ENCODE results near the gene ULK2.
"Not testable (repeated sequence)": the region's sequence is repeated elsewhere in the genome, so short reads cannot be mapped to it uniquely, and the experiment has no call there.

The ULK2 gene

DNA sequence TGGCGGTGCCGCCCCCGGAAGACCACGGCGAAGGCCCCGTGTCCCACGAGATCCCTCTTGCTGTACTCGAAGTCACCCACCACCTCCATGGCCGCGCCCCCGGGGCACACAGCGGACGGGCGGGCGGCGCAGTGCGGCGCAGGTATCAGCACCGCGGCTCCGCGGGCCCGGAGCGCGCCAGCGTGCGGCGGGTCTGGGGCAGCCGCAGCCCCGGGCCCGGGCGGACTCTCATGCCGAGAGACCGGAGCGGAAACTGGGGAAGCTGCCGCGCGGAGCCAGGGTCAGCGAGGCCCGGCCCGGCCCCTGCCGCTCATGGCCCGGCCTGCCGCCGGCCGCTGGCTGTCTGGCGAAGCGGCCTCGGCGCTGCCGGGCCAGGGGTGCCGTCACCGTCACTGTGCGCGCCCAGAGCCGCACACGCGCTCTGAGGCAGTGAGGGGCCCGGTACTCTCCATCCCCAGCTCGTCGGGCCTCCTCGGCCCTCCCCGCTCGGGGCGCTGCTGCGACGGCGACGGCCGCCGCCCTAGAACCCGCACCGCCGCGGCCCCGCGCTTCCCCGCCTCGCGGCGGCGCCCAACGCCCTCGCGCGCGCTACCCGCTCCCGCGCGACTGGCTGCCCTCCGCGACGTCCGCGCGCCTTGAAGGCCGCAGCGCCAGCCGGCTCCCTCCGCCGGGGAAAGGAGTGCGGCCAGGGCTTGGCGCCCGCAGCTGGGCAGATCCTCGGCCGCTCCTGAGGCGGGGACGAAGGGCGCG is at the start of gene ULK2:
Gene ULK2, minus strand, starts transcription at position 608 of the 750 bp plus-strand sequence. Its CDS starts 519 bp downstream, at position 89.
- DNase-seq (ENCODE audit: low read depth in 2 of 2): peak; percentile 40 to 44

DNA sequence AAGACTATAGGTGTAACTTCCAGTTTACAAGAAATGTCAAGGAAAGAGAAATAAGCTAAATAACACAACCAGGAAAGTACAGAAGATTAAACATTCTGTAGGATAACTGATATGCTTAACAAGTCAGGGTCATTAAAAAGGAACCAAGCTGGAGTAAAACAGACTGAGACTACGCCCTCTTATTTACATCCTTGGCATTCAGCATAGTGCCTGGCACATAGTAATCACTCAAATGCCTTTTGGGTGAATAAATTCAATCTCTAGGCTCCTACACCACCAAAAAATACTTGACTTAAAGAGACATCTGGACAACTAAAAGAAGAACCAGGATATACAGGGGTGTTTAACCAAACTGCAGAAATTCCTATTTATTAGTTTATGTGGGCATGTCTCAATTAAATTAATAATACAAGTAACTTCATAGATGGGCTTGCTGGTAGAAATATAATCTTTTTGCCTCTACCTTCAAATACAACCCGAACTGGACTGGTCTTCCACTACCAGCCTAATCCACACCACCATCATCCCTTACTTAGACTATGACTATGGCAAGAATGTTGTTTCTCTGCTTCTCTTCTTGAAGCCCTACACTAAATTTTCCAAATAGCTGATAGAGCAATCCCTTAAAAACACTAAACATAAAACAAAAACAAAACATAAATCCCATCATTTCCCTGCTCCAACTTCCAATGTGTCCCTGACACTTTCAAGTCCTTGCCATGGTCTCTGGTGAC is 47.7 kb upstream of the ULK2 start:
- DNase-seq (ENCODE audit: low read depth in 2 of 2): no peak

DNA sequence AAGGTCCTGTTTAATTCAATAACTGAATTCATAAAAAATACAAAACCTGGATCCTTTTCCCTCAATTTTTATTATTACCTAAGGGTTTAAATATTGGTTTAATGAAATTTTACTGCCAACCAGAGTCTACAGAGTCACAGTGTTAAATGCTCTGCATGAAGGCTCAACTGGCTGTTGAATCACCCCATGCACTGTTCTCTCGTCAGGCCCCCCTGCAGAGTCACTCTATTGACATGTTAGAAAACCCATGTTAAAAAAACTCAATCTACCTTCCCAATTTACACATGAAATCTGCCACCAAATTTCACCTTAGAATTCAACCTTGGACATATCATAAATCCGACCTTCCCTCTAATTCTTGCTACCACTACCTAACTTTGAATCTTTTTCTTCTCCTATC is 43.3 kb upstream of the ULK2 start:
- DNase-seq (ENCODE audit: low read depth in 2 of 2): no peak

DNA sequence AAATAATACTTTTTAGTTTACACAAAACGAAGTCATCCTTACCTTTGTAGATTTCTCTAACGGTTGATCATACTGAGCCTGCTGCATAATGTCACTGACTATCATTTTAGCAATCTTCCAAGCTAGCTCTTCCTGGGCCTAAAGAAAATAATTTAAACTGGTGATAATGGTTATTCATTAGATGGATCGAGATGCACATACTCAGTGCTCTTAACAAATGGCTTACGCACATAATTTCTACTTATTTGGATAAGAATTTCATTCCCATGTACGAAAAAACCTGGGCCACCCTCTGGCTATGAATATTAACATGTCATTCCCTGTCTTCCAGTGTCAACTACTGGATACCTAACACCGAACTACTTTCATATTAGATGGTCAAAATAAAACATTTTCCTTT is 41.4 kb upstream of the ULK2 start:
- no peak for DNase-seq (ENCODE audit: low read depth in 2 of 2)

- DNase-seq (ENCODE audit: low read depth in 2 of 2): no peak
These were observed 37.8 kb upstream of the ULK2 start for GRCh38 chr17:19905502-19905901.

GRCh38 chr17:19904924-19905323 is 37.2 kb upstream of the ULK2 start:
- no peak for DNase-seq (ENCODE audit: low read depth in 2 of 2)

DNA sequence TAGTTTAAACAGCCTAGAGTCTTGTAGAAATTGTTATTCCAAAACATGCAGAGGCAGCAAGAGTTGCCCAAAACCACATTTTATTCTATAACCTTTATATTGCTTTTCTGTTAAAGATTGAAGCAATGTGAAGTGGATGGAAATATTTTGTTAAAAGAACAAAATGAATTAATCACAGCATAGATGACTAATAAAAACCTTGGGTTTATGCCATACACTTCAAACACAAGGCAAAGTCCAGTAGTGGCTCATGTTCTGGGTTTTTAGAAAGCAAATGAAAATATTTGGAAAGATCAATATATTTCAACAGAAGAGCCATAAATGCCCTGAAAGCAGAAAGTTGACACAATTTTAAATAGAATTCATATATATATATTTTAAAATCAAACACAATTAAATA is 36.7 kb upstream of the ULK2 start:
- no peak for DNase-seq (ENCODE audit: low read depth in 2 of 2)

DNA sequence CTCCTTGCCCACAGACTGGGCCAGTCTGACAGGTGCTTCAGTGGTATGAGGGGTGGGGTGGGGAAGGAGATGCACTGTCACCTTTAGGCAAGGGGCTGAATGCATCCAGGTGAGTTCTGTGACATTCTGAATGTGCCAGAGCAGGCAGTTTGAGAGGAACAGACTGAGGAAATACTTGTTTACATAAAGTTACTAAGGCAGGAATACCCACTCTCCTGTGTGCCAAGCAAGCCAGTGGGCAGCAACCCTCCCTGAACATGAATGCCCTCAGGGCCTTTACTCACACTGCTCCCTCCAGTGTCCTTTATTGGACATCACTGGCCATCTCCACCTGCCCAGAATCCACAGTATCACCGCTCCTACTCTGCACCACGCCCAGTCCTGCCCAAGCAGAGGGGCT is 33.1 kb upstream of the ULK2 start:
- DNase-seq (ENCODE audit: low read depth in 2 of 2): no peak

DNA sequence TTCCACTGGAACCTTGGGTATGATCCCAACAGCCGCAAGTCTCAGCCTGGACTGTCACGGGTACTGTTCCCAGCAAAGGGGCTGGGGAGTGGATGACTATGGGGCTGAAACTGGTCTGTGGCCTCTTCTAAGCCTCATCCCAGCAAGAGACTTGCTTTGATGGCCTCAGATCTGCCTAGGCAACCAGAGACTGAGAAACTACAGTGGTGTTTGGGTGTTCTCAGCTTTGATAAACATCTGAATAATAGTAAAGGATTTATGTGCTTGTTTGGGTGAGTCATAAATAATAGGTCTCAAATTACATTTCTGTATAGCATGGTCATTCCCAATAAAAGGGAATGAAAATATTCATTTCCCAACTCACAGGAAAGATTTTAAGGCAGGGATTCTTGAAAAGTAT is 30.2 kb upstream of the ULK2 start:
- no peak for DNase-seq (ENCODE audit: low read depth in 2 of 2)

DNA sequence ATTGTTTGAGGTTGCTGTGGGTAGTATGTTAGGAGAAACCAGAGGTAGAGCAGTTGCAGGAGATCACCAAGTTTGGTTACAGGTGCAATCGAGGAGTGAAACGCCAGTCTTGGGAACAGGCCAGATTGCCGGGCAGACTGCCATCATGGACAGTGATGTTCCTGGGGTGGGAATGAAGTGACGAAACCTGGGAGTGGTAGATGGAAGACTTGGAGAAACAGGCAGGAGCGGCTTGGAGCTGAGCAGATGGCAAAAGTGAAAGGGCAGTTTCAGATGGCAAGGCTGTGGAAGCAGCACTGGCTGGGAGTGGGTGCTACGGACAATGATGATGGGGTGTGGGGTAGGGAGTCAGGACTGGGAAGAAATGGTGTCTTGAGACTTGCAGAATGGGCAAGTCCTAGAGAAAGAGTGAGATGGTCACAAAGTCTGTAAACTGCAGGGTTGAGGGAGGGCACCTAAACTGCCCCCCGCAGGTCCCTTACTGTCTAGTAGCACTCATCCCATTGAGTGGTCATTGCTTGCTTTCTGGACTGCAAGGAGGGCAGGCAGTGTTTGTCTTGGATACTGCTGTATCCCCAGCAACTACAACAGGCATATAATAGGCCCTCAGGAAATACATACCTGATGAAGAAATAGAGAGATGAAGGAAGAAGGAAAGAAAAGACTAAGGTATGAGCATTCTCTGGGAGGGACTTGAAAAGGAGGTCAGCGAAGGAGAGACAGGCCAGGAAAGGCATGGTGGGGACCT is 29.5 kb upstream of the ULK2 start:
- no peak for DNase-seq (ENCODE audit: low read depth in 2 of 2)

DNA sequence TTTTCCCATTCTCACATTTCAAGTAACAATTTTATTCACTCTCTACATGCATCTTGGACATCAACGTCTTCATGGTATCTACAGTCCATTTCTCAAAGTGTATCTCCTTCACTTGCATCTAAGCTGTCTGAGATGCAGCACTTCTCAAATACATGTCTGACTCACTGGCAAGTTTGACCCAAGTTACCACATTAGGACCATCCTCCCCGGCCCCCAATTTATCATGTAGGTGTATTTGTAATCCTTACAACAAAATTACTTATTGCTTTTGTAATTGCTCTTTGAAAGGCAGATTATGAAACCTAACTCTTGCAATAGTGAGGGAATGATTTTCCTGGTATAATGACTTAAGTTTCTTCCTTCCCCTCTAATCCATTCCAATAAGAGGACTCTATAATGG is 28.9 kb upstream of the ULK2 start:
- DNase-seq (ENCODE audit: low read depth in 2 of 2): no peak

DNA sequence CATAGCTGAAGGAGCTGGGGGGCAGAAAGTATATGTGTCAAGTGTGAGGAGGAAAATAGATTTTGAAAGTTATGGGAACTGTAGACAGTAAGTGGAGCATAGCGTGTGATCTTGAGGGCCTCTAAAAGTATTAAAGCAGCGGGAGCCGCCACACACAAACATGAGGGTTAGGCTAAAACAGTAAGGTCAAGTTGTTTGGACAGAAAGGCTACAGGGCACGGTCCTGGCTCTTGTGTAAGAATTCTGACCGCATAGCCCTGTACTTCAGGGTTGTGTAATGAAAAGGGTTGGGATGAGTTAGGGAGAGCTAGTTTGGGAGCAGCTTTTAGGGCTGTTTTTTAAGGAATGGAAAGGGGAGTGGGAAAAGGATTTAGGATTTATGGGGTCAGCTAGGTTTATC is 22.8 kb upstream of the ULK2 start:
- DNase-seq (ENCODE audit: low read depth in 2 of 2): not testable (repeated sequence)

- DNase-seq (ENCODE audit: low read depth in 2 of 2): not testable (repeated sequence)
These were observed 22.3 kb upstream of the ULK2 start for GRCh38 chr17:19890001-19890400.

GRCh38 chr17:19886116-19886515 is 18.4 kb upstream of the ULK2 start:
- no peak for DNase-seq (ENCODE audit: low read depth in 2 of 2)

DNA sequence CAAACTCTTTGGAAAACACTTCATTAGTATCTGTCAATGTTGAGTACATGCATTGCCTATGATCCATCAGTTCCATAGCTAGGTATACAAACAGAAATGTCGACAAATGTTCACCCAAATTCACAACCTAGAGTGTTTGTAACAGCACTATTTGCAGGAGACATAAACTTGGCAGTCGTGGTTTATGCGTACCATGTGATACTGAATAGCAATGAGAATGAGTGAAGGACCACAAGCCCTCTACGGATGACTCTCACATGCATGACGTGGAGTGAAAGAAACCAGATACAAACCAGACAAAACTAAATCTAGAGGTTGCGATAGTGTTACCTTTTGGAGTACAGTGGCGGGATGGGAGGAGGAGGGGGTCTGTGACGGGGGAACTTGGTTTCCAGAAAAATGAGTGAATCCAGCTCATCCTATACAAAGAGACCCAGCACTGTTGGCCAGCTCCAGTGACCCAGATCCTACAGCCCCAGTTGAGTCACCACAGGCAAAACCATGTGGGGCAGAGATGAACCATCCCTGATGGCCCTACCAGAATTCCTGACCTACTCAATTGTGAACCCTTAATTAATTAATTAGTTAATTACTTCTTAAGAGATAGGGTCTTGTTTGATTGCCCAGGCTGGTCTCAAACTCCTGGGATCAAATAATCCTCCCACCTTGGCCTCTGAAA is 15.9 kb upstream of the ULK2 start:
- no peak for DNase-seq (ENCODE audit: low read depth in 2 of 2)

DNA sequence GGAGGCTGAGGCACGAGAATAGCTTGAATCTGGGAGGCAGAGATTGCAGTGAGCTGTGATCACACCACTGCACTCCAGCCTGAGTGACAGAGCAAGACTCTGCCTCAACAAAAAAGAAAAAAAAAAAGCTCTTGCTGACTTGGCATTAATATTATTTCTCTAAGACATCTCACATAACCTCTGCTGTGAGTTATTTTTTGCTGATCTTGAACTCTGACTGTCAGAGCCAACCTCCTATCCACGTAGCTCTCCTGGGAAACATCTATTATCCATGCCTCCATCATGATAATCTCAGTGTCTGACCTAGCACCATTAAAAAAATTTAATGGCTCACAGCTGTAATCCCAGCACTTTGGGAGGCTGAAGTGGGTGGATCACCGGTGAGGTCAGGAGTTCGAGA is 12.7 kb upstream of the ULK2 start:
- DNase-seq (ENCODE audit: low read depth in 2 of 2): no peak

DNA sequence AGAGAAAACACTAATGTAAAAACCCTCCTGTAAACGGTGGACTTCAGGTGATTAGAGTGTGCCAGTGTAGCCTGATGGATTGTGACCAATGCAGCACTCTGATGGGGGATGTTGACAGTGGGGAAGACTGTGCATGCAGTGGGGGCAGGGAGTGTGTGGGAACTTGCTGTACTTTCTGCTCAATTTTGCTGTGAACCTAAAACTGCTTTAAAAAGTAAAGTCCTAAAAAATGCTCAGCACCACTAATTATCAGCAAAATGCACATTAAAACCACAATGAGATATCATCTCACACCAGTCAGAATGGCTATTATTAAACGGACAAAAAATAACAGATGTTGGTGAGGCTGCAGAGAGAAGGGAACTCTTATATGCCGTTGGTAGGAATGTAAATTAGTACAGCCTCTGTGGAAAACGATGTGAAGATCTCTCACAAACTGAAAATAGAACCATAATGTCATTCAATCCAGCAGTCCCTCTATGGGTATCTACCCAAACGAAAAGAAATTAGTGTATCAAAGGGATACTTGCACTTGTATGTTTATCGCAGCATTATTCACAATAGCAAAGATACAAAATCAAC is 9.7 kb upstream of the ULK2 start:
- no peak for DNase-seq (ENCODE audit: low read depth in 2 of 2)

GRCh38 chr17:19876529-19877161 is 8.9 kb upstream of the ULK2 start:
- peak in 1 of 2 donors; percentile 5 for DNase-seq (ENCODE audit: low read depth in 2 of 2)

- DNase-seq (ENCODE audit: low read depth in 2 of 2): no peak
These were observed 6.5 kb upstream of the ULK2 start for GRCh38 chr17:19874256-19874655.

- no peak for DNase-seq (ENCODE audit: low read depth in 2 of 2)
These were observed 5.6 kb upstream of the ULK2 start for GRCh38 chr17:19873346-19873745.

DNA sequence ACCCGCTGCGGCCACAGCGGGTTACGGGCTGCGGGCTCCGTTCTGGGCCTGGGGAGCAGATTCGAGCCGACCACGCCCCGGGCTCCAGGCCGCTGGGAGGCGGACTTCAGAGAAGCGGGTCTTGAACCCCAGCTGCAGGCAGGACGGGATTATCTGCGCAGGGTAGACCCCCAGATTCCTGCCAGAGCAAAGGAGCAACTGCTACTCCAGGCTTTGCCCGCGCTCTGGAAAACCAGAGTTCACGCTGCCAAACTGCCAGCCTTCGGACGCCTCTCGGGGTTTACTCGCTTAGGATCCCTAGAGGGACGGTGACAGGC is 301 bp upstream of the ULK2 start:
- DNase-seq (ENCODE audit: low read depth in 2 of 2): no peak

- DNase-seq (ENCODE audit: low read depth in 2 of 2): peak; percentile 33 to 34
These were observed 732 bp downstream of the ULK2 start for GRCh38 chr17:19867079-19867328.
